ENCODE data around the gene KRABD2.

KRABD2 gene

DNA sequence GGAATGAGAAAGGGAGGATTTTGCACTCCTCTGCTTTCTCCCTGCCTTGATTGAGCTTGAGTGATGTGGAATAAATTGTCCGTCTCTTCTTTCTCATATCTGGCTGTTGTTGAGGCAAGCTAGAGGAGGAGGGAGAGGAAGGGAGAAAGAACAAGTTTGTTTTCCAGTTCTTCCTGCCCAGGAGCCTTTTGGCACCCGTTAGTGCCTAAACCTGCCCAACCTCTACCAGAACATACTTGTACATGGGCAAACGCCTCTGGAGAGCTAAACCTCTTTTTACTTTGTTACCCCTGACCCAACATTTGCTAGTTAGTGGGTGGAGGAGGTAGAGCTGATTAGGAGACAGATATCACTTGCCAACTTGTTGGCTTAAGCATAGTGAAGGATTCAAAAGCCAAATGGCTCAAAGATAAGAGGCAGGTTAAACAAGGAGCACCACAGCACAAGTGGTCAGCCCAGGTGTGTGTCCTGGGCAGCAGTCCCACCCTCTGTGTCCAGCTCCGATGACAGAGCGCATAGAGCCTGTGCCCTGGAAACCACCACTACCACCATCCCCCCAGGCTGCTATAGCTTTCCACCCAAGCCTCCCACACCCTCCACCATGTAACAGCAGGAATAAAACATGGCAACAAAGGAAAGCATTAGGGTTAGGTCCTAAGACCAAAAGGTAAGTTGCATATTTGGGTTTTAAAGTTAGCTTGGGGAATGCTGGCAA lies 30.4 kb downstream of the KRABD2 start:
- no peaks in the 10 kb centered on the region for H3K36me3 Mint-ChIP-seq (ENCODE audit: low read depth)
- DNase-seq, result no peak
- CTCF ChIA-PET, result no interaction called here
- peaks cover 7% of the 10 kb centered on the region for H3K4me1 Mint-ChIP-seq
- no peak overlapping the region for H3K4me3 Mint-ChIP-seq
- peaks cover 26% of the 10 kb centered on the region for H3K27me3 Mint-ChIP-seq
- H3K27ac Mint-ChIP-seq, result no peak overlapping the region
- H3K9me3 Mint-ChIP-seq, result no peaks in the 10 kb centered on the region
- POLR2A ChIA-PET, result no interaction called here

DNA sequence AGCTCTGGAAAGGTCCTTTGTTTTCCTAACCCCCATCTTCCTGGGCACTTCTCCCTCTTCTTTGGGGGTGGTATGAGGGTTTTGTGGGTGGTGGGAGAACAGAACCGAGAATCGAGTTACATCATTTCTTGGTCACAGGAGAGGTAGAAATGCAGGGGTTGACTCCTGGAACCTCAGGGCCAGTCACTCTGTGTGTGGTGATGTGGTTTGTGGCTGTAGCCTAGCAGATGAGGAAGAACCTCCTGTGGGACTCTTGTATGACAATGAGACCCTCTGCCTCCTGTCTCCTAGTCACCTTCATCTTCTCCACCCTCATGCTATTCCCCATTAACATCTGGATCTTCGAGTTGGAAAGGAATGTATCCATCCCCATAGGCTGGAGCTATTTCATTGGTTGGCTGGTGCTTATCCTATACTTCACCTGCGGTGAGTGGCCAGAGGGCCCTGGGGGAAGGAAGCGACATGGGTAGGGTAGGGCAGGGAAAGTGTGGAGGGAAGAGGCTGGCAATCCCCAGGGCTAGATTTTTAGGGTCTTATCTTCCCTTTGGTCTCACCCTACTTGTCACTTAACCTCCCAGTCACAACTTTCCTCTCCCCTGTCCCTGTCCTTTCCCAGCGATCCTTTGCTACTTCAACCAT lies 31.3 kb downstream of the KRABD2 start:
- H3K36me3 Mint-ChIP-seq (ENCODE audit: low read depth), result no peaks in the 10 kb centered on the region
- no peak overlapping the region for H3K4me3 Mint-ChIP-seq
- peaks cover 24% of the 10 kb centered on the region for H3K27me3 Mint-ChIP-seq
- ChIA-PET POLR2A (no interaction called here), CTCF (interaction anchor here (1.1 kb wide), 1 partner anchor 38 kb away, joined by 3 read pairs; no protein-coding TSS in a partner anchor)
- peaks cover 7% of the 10 kb centered on the region for H3K4me1 Mint-ChIP-seq
- no peak overlapping the region for H3K27ac Mint-ChIP-seq
- H3K9me3 Mint-ChIP-seq, result no peaks in the 10 kb centered on the region
- DNase-seq, result no peak

GRCh38 chr17:8341456-8341855 lies 35.0 kb downstream of the KRABD2 start:
- H3K27ac Mint-ChIP-seq, result no peak overlapping the region
- H3K9me3 Mint-ChIP-seq, result no peaks in the 10 kb centered on the region
- peaks cover 12% of the 10 kb centered on the region for H3K27me3 Mint-ChIP-seq
- ChIA-PET POLR2A (no interaction called here), CTCF (no interaction called here)
- H3K4me1 Mint-ChIP-seq, result peaks cover 16% of the 10 kb centered on the region
- H3K4me3 Mint-ChIP-seq, result no peak overlapping the region
- no peak for DNase-seq
- H3K36me3 Mint-ChIP-seq (ENCODE audit: low read depth), result no peaks in the 10 kb centered on the region

DNA sequence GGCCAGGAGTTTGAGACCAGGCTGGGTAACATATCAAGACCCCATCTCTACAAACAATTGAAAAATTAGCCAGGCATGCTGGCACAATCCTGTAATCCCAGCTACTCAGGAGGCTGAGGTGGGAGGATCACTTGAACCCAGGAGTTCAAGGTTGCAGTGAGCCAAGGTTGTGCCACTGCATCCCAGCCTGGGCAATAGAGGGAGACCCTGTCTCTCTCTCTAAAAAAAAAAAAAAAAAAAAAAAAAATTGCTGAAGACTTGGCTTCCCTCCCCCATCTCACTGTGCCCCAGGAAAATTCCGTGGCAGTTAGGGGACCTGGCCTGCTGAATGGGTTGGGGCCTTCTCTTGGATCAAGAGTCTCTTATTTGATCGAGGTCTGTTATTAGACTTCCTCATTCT lies 37.0 kb downstream of the KRABD2 start, which contains the start of gene ODF4:
Gene ODF4, plus strand, starts transcription at position 301 of the 400 bp plus-strand sequence. CDS start 212 bp downstream, outside the sequence.
- Mint-ChIP-seq H3K27ac (no peak within 1 kb of the TSS), H3K27me3 (no peaks in the 10 kb centered on the region), H3K9me3 (no peaks in the 10 kb centered on the region), H3K36me3 (ENCODE audit: low read depth) (no peaks in the 10 kb centered on the region), H3K4me3 (no peak within 1 kb of the TSS), H3K4me1 (peaks cover 9% of the 10 kb centered on the region)
- ChIA-PET CTCF (interaction anchor here (0.6 kb wide), 1 partner anchor 806 kb away, joined by 3 read pairs; no protein-coding TSS in a partner anchor), POLR2A (no interaction called here)
- no peak for DNase-seq

GRCh38 chr17:8338753-8339140 lies 37.8 kb downstream of the KRABD2 start:
- ChIA-PET POLR2A (no interaction called here), CTCF (interaction anchor here (0.6 to 1.0 kb wide), 3 partner anchors 45 to 805 kb away, joined by 3 to 4 read pairs (median 3); no protein-coding TSS in a partner anchor)
- H3K9me3 Mint-ChIP-seq, result no peaks in the 10 kb centered on the region
- DNase-seq, result no peak
- peaks cover 9% of the 10 kb centered on the region for H3K4me1 Mint-ChIP-seq
- no peak overlapping the region for H3K4me3 Mint-ChIP-seq
- H3K27me3 Mint-ChIP-seq, result no peaks in the 10 kb centered on the region
- no peak overlapping the region for H3K27ac Mint-ChIP-seq
- H3K36me3 Mint-ChIP-seq (ENCODE audit: low read depth), result no peaks in the 10 kb centered on the region

DNA sequence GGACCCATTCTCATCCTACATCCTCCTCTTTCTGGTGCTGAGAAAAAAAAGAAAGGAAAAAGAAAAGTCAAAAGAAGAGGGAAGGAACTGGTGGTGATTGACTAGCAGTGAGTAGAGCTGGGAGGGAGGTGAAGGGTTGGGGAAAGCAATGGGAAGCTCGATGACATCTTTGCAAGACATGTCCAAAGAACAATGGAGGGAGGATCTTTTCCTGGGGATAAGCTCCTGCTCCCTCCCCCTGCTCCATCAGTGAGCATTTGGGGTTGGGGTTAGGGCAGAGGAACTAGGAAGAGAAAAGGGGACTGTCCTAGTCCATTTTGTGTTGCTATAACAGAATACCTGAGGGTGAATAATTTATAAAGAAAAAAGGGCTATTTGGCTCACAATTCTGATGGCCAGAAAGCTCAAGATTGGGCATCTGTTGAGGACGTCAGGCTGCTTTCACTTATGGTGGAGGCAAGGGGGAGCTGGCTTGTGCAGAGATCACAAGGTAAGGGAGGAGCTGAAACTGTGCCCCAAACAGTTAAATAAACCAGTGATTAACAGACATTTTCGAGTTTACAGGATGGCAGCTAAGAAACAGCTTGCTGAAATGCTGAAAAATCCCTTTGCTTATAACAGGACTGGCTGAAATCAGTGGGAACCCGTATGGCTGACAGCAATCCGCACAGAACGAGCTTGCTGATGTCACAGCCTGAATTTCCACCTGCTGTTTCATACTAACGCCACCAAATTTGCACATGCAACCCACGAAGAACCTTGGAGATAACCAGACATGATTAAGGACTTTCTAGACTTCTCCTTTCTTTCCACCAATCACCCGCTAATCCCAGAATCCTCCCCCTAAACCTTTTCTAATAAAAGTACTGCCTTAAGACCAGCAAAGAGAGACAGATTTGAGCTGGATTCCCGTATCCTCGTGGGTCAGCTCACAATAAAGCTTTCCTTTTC lies 38.4 kb downstream of the KRABD2 start:
- no peaks in the 10 kb centered on the region for H3K27me3 Mint-ChIP-seq
- no peak for DNase-seq
- POLR2A ChIA-PET, result interaction anchor here (0.6 kb wide), 1 partner anchor 148 kb away, joined by 4 read pairs; no protein-coding TSS in a partner anchor
- H3K9me3 Mint-ChIP-seq, result no peaks in the 10 kb centered on the region
- H3K4me3 Mint-ChIP-seq, result no peak overlapping the region
- H3K4me1 Mint-ChIP-seq, result peaks cover 9% of the 10 kb centered on the region
- no peaks in the 10 kb centered on the region for H3K36me3 Mint-ChIP-seq (ENCODE audit: low read depth)
- CTCF ChIA-PET, result interaction anchor here (0.6 to 1.5 kb wide), 5 partner anchors 10 to 425 kb away, joined by 3 to 4 read pairs (median 3); partner anchors contain the start of gene RPL26
- no peak overlapping the region for H3K27ac Mint-ChIP-seq

DNA sequence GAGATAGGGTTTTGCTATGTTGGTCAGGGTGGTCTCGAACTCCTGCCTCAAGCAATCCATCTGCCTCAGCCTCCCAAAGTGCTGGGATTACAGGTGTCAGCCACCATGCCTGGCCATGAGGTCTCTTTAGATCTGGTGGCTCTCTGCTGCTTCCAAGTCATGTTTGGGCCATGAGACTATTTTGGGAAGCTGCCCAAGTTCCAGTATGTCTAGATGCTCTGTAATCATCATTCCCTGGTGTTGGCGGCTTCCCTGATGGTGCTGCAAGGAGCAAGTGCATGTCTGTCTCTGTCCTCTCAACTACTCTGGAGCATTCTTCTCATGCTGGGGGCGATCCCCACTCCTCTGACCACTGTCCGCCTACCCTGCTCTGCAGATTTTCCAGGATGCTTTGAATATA lies 43.2 kb downstream of the KRABD2 start:
- Mint-ChIP-seq H3K36me3 (ENCODE audit: low read depth) (no peaks in the 10 kb centered on the region), H3K9me3 (no peaks in the 10 kb centered on the region), H3K27ac (no peak overlapping the region), H3K27me3 (peaks cover under 1% of the 10 kb centered on the region), H3K4me1 (peaks cover 7% of the 10 kb centered on the region), H3K4me3 (no peak overlapping the region)
- ChIA-PET POLR2A (no interaction called here), CTCF (interaction anchor here (0.6 kb wide), 1 partner anchor 235 kb away, joined by 3 read pairs; no protein-coding TSS in a partner anchor)
- DNase-seq, result no peak

GRCh38 chr17:8332688-8333087 lies 43.8 kb downstream of the KRABD2 start:
- DNase-seq, result no peak
- peaks cover 4% of the 10 kb centered on the region for H3K4me1 Mint-ChIP-seq
- no peak overlapping the region for H3K4me3 Mint-ChIP-seq
- H3K36me3 Mint-ChIP-seq (ENCODE audit: low read depth), result no peaks in the 10 kb centered on the region
- H3K27me3 Mint-ChIP-seq, result peaks cover 5% of the 10 kb centered on the region
- H3K9me3 Mint-ChIP-seq, result no peaks in the 10 kb centered on the region
- no peak overlapping the region for H3K27ac Mint-ChIP-seq
- CTCF ChIA-PET, result no interaction called here
- POLR2A ChIA-PET, result no interaction called here

DNA sequence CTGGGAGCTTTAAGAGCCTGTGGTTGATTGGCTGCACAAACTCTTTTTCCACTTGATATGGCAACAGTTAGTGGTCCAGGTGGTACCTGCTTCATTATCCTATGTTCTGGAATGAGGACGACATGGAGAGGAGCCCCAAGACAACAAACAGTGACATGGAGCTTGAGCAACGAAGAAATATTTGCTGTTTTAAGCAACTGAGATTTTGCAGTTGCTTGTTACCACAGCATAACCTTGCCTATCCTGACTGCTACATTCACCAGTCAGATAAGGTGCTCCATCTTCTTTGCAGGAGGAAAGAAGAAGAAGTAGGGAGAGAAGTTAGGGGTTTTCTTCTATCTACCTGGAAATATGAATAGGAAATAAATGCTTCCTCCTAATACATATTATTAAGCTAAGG lies 44.4 kb downstream of the KRABD2 start:
- no peak for DNase-seq
- Mint-ChIP-seq H3K27me3 (peaks cover 11% of the 10 kb centered on the region), H3K4me1 (peaks cover 7% of the 10 kb centered on the region), H3K36me3 (ENCODE audit: low read depth) (no peaks in the 10 kb centered on the region), H3K27ac (no peak overlapping the region), H3K9me3 (no peaks in the 10 kb centered on the region), H3K4me3 (no peak overlapping the region)
- POLR2A ChIA-PET, result no interaction called here
- CTCF ChIA-PET, result no interaction called here

GRCh38 chr17:8327303-8327649 lies 49.2 kb downstream of the KRABD2 start:
- Mint-ChIP-seq H3K4me1 (peaks cover 21% of the 10 kb centered on the region), H3K27me3 (peaks cover 35% of the 10 kb centered on the region), H3K9me3 (no peaks in the 10 kb centered on the region), H3K27ac (no peak overlapping the region), H3K36me3 (ENCODE audit: low read depth) (no peaks in the 10 kb centered on the region), H3K4me3 (no peak overlapping the region)
- POLR2A ChIA-PET, result no interaction called here
- no peak for DNase-seq
- CTCF ChIA-PET, result interaction anchor here (0.6 to 1.2 kb wide), 2 partner anchors 10 to 639 kb away, joined by 3 read pairs; partner anchors contain the start of gene PIK3R5
